Suppressor macrophage treated with lipopolysaccharide for 4 hours (primary cell): ENCODE results near the gene MAST4.

Source experiments
- DNase-seq: peaks from one replicate; pipeline ENCODE4 v3.0.0-alpha.2; 2020

Gene MAST4

DNA sequence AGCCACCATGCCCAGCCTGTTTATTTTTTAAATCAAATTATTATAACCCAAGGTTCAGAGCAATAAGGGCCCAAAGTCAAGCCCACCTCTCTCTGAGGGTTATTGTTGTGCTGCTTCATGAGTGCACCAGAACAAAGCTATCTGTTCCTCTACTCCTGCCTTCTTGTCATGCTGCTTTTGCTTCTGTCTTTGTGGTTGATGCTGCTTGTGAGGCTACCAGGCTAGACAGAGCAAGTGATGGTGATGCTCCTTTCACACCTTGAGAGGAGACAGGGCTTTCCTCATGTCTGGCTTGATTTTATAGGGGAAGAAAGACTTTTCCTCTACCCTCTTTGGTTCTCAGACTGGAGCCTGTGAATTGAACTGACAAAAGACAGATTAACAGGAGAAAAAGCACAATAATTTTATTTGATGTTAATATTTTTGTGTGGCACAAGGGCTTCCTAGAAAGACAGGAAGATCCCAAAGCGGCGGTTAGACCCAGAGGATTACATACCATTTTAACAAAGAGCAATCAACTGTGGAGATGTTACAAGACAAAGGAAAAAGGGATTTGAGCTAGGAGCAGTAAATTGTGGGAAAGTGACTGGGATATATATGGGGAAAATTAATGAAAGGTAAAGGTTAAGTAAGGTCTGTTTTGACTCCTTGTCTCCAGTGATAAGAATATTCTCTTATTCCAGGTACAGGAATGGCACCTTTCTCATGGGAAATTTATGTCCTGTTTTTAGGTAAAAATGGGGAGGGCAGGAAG, 604.8 kb downstream of the MAST4 start:
- DNase-seq = no peak

- DNase-seq = no peak
These were observed 605.8 kb downstream of the MAST4 start for GRCh38 chr5:67201897-67202549.

DNA sequence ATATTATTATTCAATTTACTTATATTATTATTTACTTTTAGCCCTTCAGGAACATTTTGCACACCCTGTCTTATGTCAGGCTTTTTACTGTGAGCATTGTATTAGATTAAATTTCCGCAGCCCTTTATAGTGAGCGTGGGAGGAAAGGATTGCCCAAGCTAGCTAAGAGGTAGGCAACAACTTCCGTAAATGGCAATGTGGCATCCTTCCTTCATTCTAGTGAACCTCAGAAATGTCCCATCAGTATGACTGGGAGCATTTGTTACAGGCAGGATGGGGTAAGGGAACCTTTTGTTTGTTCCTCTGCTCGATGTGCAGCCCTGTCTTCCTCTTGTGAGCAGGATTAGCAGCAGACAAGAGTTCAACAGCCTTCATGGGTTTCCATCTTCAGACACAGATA, 606.6 kb downstream of the MAST4 start:
- DNase-seq = peak; percentile 84

- no peak for DNase-seq
These were observed 607.5 kb downstream of the MAST4 start for GRCh38 chr5:67203701-67204074.

GRCh38 chr5:67204821-67205220, 608.6 kb downstream of the MAST4 start:
- no peak for DNase-seq

DNA sequence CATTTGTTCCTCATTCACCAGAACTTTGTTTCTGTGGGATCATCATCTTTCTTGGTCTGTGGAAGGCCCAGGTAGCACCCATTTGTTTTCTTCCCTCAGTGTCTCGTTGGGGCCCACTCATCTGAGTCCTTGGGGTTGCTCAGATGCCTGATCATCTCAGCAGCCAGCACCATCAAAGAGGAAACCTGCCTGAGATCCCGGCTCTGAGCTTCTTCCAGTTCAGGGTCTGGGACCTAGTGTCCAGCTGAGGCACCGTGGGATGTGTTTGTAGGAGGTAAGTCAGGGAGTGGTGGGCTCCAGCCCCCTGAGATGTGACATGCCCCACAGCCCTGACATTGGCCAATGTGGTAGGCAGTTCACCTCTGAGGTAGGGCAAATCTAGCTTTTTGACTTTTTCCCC, 609.8 kb downstream of the MAST4 start:
- DNase-seq = no peak

- DNase-seq = no peak
These were observed 610.3 kb downstream of the MAST4 start for GRCh38 chr5:67206461-67206860.

GRCh38 chr5:67206929-67207328, 610.7 kb downstream of the MAST4 start:
- peak; percentile 68 for DNase-seq

DNA sequence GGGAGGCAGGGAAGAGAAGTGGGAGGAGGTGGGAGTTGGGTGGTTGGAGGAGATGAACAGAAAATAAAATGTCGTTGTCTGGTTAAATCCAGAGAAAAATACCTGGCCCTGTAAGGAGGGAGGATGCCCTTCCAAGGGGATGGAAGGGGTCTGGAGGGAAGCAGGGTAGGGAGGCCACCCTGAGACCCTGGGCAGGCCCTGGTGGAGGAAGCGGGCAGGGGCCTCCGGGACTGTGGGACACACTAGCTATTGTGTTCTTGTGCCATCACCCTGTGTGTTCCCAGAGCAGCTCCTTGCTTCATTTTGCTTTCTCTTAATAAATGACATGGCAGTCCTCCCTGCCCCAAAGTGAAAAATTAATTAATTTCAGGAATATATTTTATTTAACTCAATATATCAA, 612.2 kb downstream of the MAST4 start:
- no peak for DNase-seq

- DNase-seq = peak; percentile 81
These were observed 613.1 kb downstream of the MAST4 start for GRCh38 chr5:67209141-67209771.

GRCh38 chr5:67211926-67212325, 615.7 kb downstream of the MAST4 start:
- no peak for DNase-seq

DNA sequence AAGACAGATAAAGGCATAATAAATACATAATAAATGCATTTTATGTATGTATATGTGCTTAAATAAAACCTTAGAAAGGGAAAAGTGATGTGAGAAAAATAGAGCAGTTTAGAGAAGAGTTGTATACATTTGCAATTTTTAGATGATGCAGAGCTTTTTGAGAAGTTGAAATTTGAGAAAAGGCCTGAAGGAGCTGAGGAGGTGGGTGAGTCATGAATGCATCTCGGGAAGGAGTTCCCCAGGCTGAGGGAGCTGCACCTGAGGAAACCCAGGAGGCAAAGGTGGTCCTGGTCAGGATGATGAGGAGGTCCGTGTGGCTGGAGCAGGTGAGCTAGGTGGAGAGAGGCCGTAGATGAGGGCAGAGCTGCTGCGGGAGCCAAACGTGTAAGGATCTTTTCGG, 617.8 kb downstream of the MAST4 start:
- DNase-seq = no peak

DNA sequence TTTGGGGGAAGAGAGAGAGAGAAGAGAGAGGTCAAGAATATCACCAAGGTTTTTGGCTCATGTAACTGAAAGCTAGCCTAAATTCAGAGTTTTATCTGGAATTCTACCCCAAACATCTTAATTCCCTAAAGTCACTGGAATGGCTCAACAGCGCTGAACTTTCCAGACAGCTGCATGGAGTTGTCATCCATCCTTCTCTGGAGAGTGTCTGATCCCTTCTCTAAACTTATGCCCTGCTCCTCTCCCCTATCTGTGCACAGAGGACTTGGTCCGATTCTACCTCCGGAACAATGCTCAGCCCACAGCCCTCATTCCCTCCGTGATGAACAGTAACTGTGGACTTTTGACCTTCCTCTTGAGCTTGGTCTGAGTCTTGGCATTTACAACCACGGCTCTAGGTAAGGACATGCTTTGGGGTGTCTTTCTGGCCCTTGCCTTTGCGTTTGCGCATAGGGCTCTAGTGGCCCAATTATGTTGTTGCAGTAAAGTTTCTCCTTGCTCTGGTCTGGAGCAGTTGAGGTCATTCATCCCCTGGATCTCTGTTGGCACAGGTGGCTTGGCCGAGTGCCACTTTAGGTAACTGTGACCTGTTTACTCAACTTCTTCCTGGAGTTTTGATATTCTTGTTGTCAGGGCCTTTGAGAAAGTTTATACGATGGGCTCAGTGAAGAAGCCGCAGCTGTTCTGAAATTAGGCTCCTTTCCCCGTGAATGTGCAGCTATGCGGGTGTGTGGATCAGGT, 618.7 kb downstream of the MAST4 start:
- DNase-seq = no peak

GRCh38 chr5:67215519-67216471, 619.6 kb downstream of the MAST4 start:
- peak; percentile 87 for DNase-seq

DNA sequence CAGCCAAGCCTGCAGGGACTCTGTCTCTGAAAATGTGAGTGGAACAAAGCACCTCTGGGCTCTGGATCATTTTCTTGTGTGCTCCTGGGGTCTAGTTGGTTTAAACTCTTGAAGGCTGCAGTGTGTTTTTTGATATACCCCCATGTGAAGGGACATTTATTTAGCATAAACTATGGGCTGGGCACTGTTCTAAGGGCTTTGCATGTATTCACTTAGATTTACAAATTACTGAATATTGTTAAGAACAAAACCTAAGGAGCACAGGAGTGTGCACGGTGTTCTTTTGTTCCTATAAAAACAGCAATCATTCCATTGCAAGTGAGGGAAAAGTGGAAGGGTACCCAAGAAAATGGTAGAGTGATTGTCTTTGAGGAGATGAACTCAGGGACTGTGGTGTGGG, 620.4 kb downstream of the MAST4 start:
- DNase-seq = no peak
